DND-41 (cell line): Measurements from ENCODE around the gene THRA.

Experiments used
- CTCF ChIP-seq: IDR thresholded peaks from 2 replicates; pipeline ENCODE4 v1.5.1; 2012; ENCODE audit warnings: borderline replicate concordance, low read length, moderate library complexity, mild to moderate bottlenecking; ENCODE audit not compliant: poor library complexity, severe bottlenecking; ENCODE audit errors: extremely low read depth
- EZH2 ChIP-seq: IDR thresholded peaks from 3 replicates; pipeline ENCODE4 v1.6.1; 2012; ENCODE audit warnings: borderline replicate concordance, low read depth, mild to moderate bottlenecking, moderate library complexity, low read length, inconsistent platforms; ENCODE audit not compliant: severe bottlenecking

- TF ChIP-seq CTCF, result no peak
- TF ChIP-seq EZH2, result no peak
These were observed 30.9 kb downstream of the THRA start for GRCh38 chr17:40093580-40094201.
